SK-N-SH treated with all-trans-retinoic acid at 6 μM for 48 hours (cell line): ENCODE results near the gene OR2D3.
"Not testable (repeated sequence)": the region's sequence is repeated elsewhere in the genome, so short reads cannot be mapped to it uniquely, and the experiment has no call there.

Experiments
- BACH2 ChIP-seq: fragments of 250-450 bp; sonication (Bioruptor Pico); IDR thresholded peaks from 2 replicates; pipeline ENCODE4 v1.9.0; 2021; ENCODE audit warnings: mild to moderate bottlenecking, borderline replicate concordance
- ESRRG ChIP-seq: fragments of 250-450 bp; sonication (Bioruptor Pico); IDR thresholded peaks from 2 replicates; pipeline ENCODE4 v1.6.1; 2021; ENCODE audit warnings: mild to moderate bottlenecking
- GLIS3 ChIP-seq: fragments of 250-450 bp; sonication (Bioruptor Pico); IDR thresholded peaks from 2 replicates; pipeline ENCODE4 v1.5.0; 2020; ENCODE audit warnings: mild to moderate bottlenecking, moderate library complexity
- PATZ1 ChIP-seq: fragments of 250-450 bp; sonication (Bioruptor Pico); IDR thresholded peaks from 2 replicates; pipeline ENCODE4 v1.8.0; 2020; ENCODE audit warnings: mild to moderate bottlenecking, moderate library complexity, borderline replicate concordance
- PPARA ChIP-seq: fragments of 250-450 bp; sonication (Bioruptor Pico); IDR thresholded peaks from 2 replicates; pipeline ENCODE4 v1.5.0; 2020; ENCODE audit warnings: mild to moderate bottlenecking, borderline replicate concordance

- not testable (repeated sequence) for TF ChIP-seq PPARA; PATZ1 (CRISPR knock-in tag); ESRRG; BACH2 (CRISPR knock-in tag); GLIS3 (CRISPR knock-in tag)
Measured at GRCh38 chr11:6887711-6888110, 33.1 kb upstream of the OR2D3 start.
